SU-DHL-6 (cell line): ENCODE results near the gene ST7.

Experiments used
- H2AFZ ChIP-seq: fragments of 200-600 bp; sonication (generic); 2 replicates; pipeline ENCODE4 v1.6.1; 2014; ENCODE audit warnings: low read depth, mild to moderate bottlenecking, moderate library complexity, mixed read lengths, antibody characterized with exemption, low read length; ENCODE audit not compliant: severe bottlenecking
- H3F3A ChIP-seq: fragments of 200-600 bp; shearing (Covaris generic); 2 replicates; pipeline ENCODE4 v1.6.0; 2016; ENCODE audit warnings: antibody characterized with exemption, mild to moderate bottlenecking; ENCODE audit not compliant: insufficient read depth
- H3K27ac ChIP-seq: fragments of 200-600 bp; sonication (generic); 2 replicates; pipeline ENCODE4 v1.5.1; 2016; ENCODE audit warnings: low read depth, mild to moderate bottlenecking, low read length, moderate library complexity, mixed read lengths
- H3K27me3 ChIP-seq: fragments of 200-600 bp; sonication (generic), shearing (Covaris generic); 2 replicates; pipeline ENCODE4 v1.6.0; 2014; ENCODE audit warnings: mild to moderate bottlenecking, low read length
- H3K36me3 ChIP-seq: fragments of 200-600 bp; sonication (generic); 2 replicates; pipeline ENCODE4 v1.6.1; 2014; ENCODE audit warnings: mild to moderate bottlenecking, low read length, mixed read lengths
- H3K4me2 ChIP-seq: fragments of 300-600, 200-600 bp; shearing (Covaris generic), sonication (generic); 2 replicates; pipeline ENCODE4 v1.6.0; 2014; ENCODE audit warnings: low read length, low read depth, mild to moderate bottlenecking; ENCODE audit not compliant: poor library complexity, severe bottlenecking
- H3K4me3 ChIP-seq: fragments of 200-600 bp; sonication (generic); 2 replicates; pipeline ENCODE4 v1.5.1; 2014; ENCODE audit warnings: antibody characterized with exemption, low read length, mild to moderate bottlenecking, mixed read lengths; ENCODE audit not compliant: insufficient read depth, poor library complexity, severe bottlenecking
- H3K79me2 ChIP-seq: fragments of 200-600 bp; sonication (generic); 2 replicates; pipeline ENCODE4 v1.6.1; 2014; ENCODE audit warnings: mild to moderate bottlenecking, low read length, moderate library complexity; ENCODE audit not compliant: insufficient read depth
- H3K9ac ChIP-seq: fragments of 200-600 bp; sonication (generic); 2 replicates; pipeline ENCODE4 v1.7.0; 2014; ENCODE audit warnings: mild to moderate bottlenecking, low read length
- H3K9me2 ChIP-seq: fragments of 200-600 bp; sonication (generic); replicated peaks from 2 replicates; pipeline ENCODE4 v1.6.1; 2014; ENCODE audit warnings: low read length; ENCODE audit not compliant: insufficient read depth
- H3K9me3 ChIP-seq: fragments of 200-600 bp; sonication (generic); 2 replicates; pipeline ENCODE4 v1.6.1; 2014; ENCODE audit warnings: low read length, mixed read lengths; ENCODE audit not compliant: insufficient read depth
- H4K20me1 ChIP-seq: fragments of 200-600 bp; sonication (generic); 2 replicates; pipeline ENCODE4 v1.6.1; 2014; ENCODE audit warnings: low read depth, mild to moderate bottlenecking, antibody characterized with exemption, low read length, moderate library complexity, mixed read lengths
- EZH2phosphoT487 ChIP-seq: fragments of 200-600 bp; sonication (generic), shearing (Covaris generic); conservative IDR thresholded peaks from 2 replicates; pipeline ENCODE4 v1.6.1; 2018; ENCODE audit warnings: mild to moderate bottlenecking, antibody characterized with exemption, low read length, moderate library complexity, mixed read lengths
- TF ChIP-seq, protein P1 (sequence below): fragments of 200-600 bp; sonication (generic); IDR thresholded peaks from one replicate; pipeline ENCODE4 v1.5.1; 2017; ENCODE audit warnings: antibody characterized with exemption, mild to moderate bottlenecking, low read length, moderate library complexity; ENCODE audit not compliant: insufficient read depth, poor library complexity, severe bottlenecking

Gene ST7

GRCh38 chr7:117200786-117201458 lies 247.6 kb downstream of the ST7 start:
- Histone ChIP-seq H3K27me3 (no peaks in the 10 kb centered on the region), H3K4me3 (no peak overlapping the region), H3K4me2 (no peak overlapping the region), H3K79me2 (no peaks in the 10 kb centered on the region), H3K27ac (no peak overlapping the region), H3K9me3 (no peaks in the 10 kb centered on the region), H3K36me3 (no peaks in the 10 kb centered on the region), H3K9ac (no peak overlapping the region), H3F3A (no peaks in the 10 kb centered on the region), H4K20me1 (no peaks in the 10 kb centered on the region), H2AFZ (no peak overlapping the region), H3K9me2 (no peaks in the 10 kb centered on the region)
- no peak for TF ChIP-seq EZH2phosphoT487
- TF ChIP-seq, protein P1, sequence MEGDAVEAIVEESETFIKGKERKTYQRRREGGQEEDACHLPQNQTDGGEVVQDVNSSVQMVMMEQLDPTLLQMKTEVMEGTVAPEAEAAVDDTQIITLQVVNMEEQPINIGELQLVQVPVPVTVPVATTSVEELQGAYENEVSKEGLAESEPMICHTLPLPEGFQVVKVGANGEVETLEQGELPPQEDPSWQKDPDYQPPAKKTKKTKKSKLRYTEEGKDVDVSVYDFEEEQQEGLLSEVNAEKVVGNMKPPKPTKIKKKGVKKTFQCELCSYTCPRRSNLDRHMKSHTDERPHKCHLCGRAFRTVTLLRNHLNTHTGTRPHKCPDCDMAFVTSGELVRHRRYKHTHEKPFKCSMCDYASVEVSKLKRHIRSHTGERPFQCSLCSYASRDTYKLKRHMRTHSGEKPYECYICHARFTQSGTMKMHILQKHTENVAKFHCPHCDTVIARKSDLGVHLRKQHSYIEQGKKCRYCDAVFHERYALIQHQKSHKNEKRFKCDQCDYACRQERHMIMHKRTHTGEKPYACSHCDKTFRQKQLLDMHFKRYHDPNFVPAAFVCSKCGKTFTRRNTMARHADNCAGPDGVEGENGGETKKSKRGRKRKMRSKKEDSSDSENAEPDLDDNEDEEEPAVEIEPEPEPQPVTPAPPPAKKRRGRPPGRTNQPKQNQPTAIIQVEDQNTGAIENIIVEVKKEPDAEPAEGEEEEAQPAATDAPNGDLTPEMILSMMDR = no peak

- H3K9me2 ChIP-seq = no peaks in the 10 kb centered on the region
- no peaks in the 10 kb centered on the region for H3K9me3 ChIP-seq
- H2AFZ ChIP-seq = no peak overlapping the region
- H3K27me3 ChIP-seq = no peaks in the 10 kb centered on the region
- H3K79me2 ChIP-seq = no peaks in the 10 kb centered on the region
- H3K36me3 ChIP-seq = no peaks in the 10 kb centered on the region
- no peak overlapping the region for H3K4me3 ChIP-seq
- no peaks in the 10 kb centered on the region for H4K20me1 ChIP-seq
- H3K4me2 ChIP-seq = no peak overlapping the region
- H3F3A ChIP-seq = no peaks in the 10 kb centered on the region
- no peak overlapping the region for H3K27ac ChIP-seq
- no peak overlapping the region for H3K9ac ChIP-seq
- TF ChIP-seq, protein P1 = no peak
- no peak for TF ChIP-seq EZH2phosphoT487
Observed at GRCh38 chr7:117202511-117202910, 249.2 kb downstream of the ST7 start.

DNA sequence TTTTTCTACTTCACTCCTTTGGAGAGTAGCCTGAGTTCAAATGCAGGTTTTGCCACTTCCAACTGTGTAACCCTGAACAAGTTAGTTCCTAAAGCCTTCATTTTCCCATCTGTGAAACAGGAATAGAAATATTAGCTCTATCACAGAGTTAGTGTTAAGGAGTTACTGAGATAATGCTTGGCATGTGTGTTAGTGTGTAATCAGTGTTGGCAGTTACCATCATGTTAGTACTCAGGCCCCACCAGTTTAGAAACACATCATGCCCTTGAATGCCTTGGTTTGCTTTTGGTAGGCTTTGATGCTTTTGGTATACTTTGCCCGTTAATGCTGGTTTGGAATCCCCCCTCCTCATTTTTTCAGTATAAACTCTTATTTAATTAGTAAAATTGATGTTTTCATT lies 249.9 kb downstream of the ST7 start:
- Histone ChIP-seq H3K27ac (no peak overlapping the region), H3K27me3 (no peaks in the 10 kb centered on the region)

More for the DNA sequence above, 249.9 kb downstream of the ST7 start:
- Histone ChIP-seq H3F3A (no peaks in the 10 kb centered on the region), H3K36me3 (no peaks in the 10 kb centered on the region), H3K4me2 (no peak overlapping the region), H2AFZ (no peak overlapping the region), H3K9ac (no peak overlapping the region), H3K9me2 (no peaks in the 10 kb centered on the region), H3K79me2 (no peaks in the 10 kb centered on the region), H3K9me3 (no peaks in the 10 kb centered on the region), H3K4me3 (no peak overlapping the region), H4K20me1 (no peaks in the 10 kb centered on the region)
- TF ChIP-seq EZH2phosphoT487 = no peak
- TF ChIP-seq, protein P1 = no peak
